Kidney (tissue), 14 donors: ENCODE data around the gene SLC22A17. TPM values are rescaled to one million over a fixed set of nuclear protein-coding genes. Genes with fewer than 3 reads are reported as not detected.

Experiments used
- DNase-seq, 5 donors: peaks; one replicate each; pipeline ENCODE4 v3.0.0-alpha.2; 2013 to 2020
- FAIRE-seq: peaks from 2 replicates; lab custom pipeline; 2012; peaks lifted over from hg19 to GRCh38; lab: Jason Lieb, UNC
- H3K27ac ChIP-seq, 2 donors: one replicate each; pipeline ENCODE4 v1.7.0; 2013; ENCODE audit warnings: low read depth in 2 of 2, low read length in 2 of 2, inconsistent platforms in 1 of 2
- H3K27me3 ChIP-seq: one replicate; pipeline ENCODE4 v1.7.1; 2013; ENCODE audit warnings: low read length, inconsistent platforms; ENCODE audit not compliant: control insufficient read depth, insufficient read depth
- H3K36me3 ChIP-seq, 3 donors: one replicate each; pipeline versions ENCODE4 v1.7.0 to v1.7.1; 2013; ENCODE audit warnings: low read length in 3 of 3, control low read depth in 1 of 3, inconsistent platforms in 1 of 3; ENCODE audit not compliant: insufficient read depth in 3 of 3, control insufficient read depth in 2 of 3
- H3K4me1 ChIP-seq, 3 donors: one replicate each; pipeline versions ENCODE4 v1.7.0 to v1.7.1; 2013; ENCODE audit warnings: low read length in 3 of 3, inconsistent platforms in 1 of 3, low read depth in 1 of 3; ENCODE audit not compliant: control insufficient read depth in 2 of 3, insufficient read depth in 2 of 3
- H3K4me3 ChIP-seq, 3 donors: one replicate each; pipeline versions ENCODE4 v1.7.0 to v1.8.1; 2013; ENCODE audit warnings: low read length in 3 of 3, control low read depth in 1 of 3, inconsistent platforms in 1 of 3
- H3K9ac ChIP-seq, 3 donors: one replicate each; pipeline versions ENCODE4 v1.7.0 to v1.7.1; 2013; ENCODE audit warnings: low read length in 3 of 3, control low read depth in 1 of 3, inconsistent platforms in 1 of 3
- H3K9me3 ChIP-seq, 3 donors: one replicate each; pipeline versions ENCODE4 v1.7.0 to v1.7.1; 2013; ENCODE audit warnings: low read length in 3 of 3, control low read depth in 1 of 3, inconsistent platforms in 1 of 3; ENCODE audit not compliant: control insufficient read depth in 2 of 3, insufficient read depth in 1 of 3
- CTCF ChIP-seq: IDR thresholded peaks from 3 replicates; pipeline ENCODE4 v1.5.1; 2012; ENCODE audit warnings: mild to moderate bottlenecking, moderate library complexity, borderline replicate concordance; ENCODE audit not compliant: insufficient read depth; ENCODE audit errors: extremely low read depth
- intact Hi-C: fragments of 100-400 bp; cut with DNase I; formaldehyde crosslinking; loops from one replicate; pipeline ENCODE4 v1.11.1; 2022
- polyA plus RNA-seq: library from polyadenylated mRNA; stranded (reverse); fragments of 350-450 nt; fragmentation: Illumina TruSeq; extraction: RNeasy Lipid Tissue Mini Kit (QIAGEN cat#74804); gene quantifications from one replicate; pipeline ENCODE4 v1.2.3, GENCODE V29; 2014; ENCODE audit warnings: low read depth, low replicate concordance; ENCODE audit not compliant: insufficient read depth
- total RNA-seq: library from RNA; stranded (reverse); fragmentation: NEBNext Ultra II Directional; extraction: Animal tissue kit (Norgen Biotek cat#: 25700); gene quantifications from one replicate; pipeline ENCODE4 v1.2.1, GENCODE V29; 2021
- donor health status: control.
- donor health status: control.
- donor health status: control.
- donor health status: control.
- donor health status: control.
- donor health status: DM: yes; HTN: yes; CAD: no.
- donor health status: Normal renal cell carcinoma (clear cell type).

The SLC22A17 gene
- total and polyA plus RNA-seq, 2 donors from 2014 or later: 35.3 to 61.2 TPM

- no peak for DNase-seq
- FAIRE-seq: no peak
- Histone ChIP-seq H3K27me3 (no peaks in the 10 kb centered on the region), H3K4me3 (no peak overlapping the region), H3K36me3 (peaks cover 0 to 2% (median 0%) of the 10 kb centered on the region in 3 donors), H3K4me1 (peaks cover 0 to 7% (median 0%) of the 10 kb centered on the region in 3 donors), H3K27ac (no peak overlapping the region), H3K9ac (no peak overlapping the region), H3K9me3 (no peaks in the 10 kb centered on the region)
- intact Hi-C loops: no loop called here
- TF ChIP-seq CTCF: no peak
These were observed 2.3 kb upstream of the SLC22A17 start for GRCh38 chr14:23354990-23355389.

- intact Hi-C loops: no loop called here
- no peak for FAIRE-seq
- H3K4me3 ChIP-seq: no peak overlapping the region
- peaks cover 0 to 7% (median 0%) of the 10 kb centered on the region in 3 donors for H3K4me1 ChIP-seq
- peak overlapping the region in 2 of 3 donors; percentile 39 to 68 for H3K9ac ChIP-seq
- H3K9me3 ChIP-seq: no peaks in the 10 kb centered on the region
- no peak overlapping the region for H3K27ac ChIP-seq
- no peak for TF ChIP-seq CTCF
- peaks cover 0 to 2% (median 0%) of the 10 kb centered on the region in 3 donors for H3K36me3 ChIP-seq
- DNase-seq: no peak
- H3K27me3 ChIP-seq: no peaks in the 10 kb centered on the region
These were observed 720 bp upstream of the SLC22A17 start for GRCh38 chr14:23353433-23353780.

GRCh38 chr14:23351681-23352505 lies 794 bp downstream of the SLC22A17 start:
- H3K4me3 ChIP-seq: peak overlapping the region; percentile 32 to 73 (median 66)
- H3K27ac ChIP-seq: no peak overlapping the region
- intact Hi-C loops: no loop called here
- peaks cover 0 to 7% (median 0%) of the 10 kb centered on the region in 3 donors for H3K4me1 ChIP-seq
- no peaks in the 10 kb centered on the region for H3K36me3 ChIP-seq
- FAIRE-seq: no peak
- peak; percentile 49 to 68 (median 56) for DNase-seq
- H3K9me3 ChIP-seq: no peaks in the 10 kb centered on the region
- H3K9ac ChIP-seq: peak overlapping the region in 2 of 3 donors; percentile 20 to 68
- no peaks in the 10 kb centered on the region for H3K27me3 ChIP-seq
- TF ChIP-seq CTCF: no peak
